Measurements from ENCODE around the gene ETV7. TPM values are rescaled to one million over a fixed set of nuclear protein-coding genes. Genes with fewer than 3 reads are reported as not detected.

Gene ETV7
- polyA plus RNA-seq, 3 donors, result 0.10 to 2.2 (median 1.5) TPM

- Histone ChIP-seq H3K4me1 (ENCODE audit: control insufficient read depth in 1 of 2, insufficient read depth in 2 of 2, low read length in 2 of 2) (peaks cover 39 to 40% of the 10 kb centered on the region in 2 donors), H3K79me2 (ENCODE audit: insufficient read depth, low read length) (no peaks in the 10 kb centered on the region), H3K36me3 (replicated peaks in 1 of 2; ENCODE audit: control insufficient read depth in 1 of 2, insufficient read depth in 2 of 2, low read length in 2 of 2) (no peaks in the 10 kb centered on the region), H3K4me3 (replicated peaks in 1 of 3; ENCODE audit: low read depth in 2 of 3, low read length in 3 of 3) (no peak overlapping the region), H3K27me3 (ENCODE audit: control insufficient read depth in 2 of 2, insufficient read depth in 2 of 2, low read length in 2 of 2) (no peaks in the 10 kb centered on the region), H3K9me3 (replicated peaks in 1 of 2; ENCODE audit: control insufficient read depth in 1 of 2, insufficient read depth in 1 of 2, low read length in 2 of 2) (no peaks in the 10 kb centered on the region), H2AFZ (ENCODE audit: insufficient read depth, low read depth, low read length, poor library complexity, severe bottlenecking) (no peak overlapping the region), H3K9ac (ENCODE audit: insufficient read depth, low read length, poor library complexity, severe bottlenecking) (no peak overlapping the region), H4K20me1 (ENCODE audit: insufficient read depth, low read length) (no peaks in the 10 kb centered on the region), H3K4me2 (replicated peaks; ENCODE audit: extremely low read depth, low read length, poor library complexity, severe bottlenecking) (no peak overlapping the region), H3K27ac (ENCODE audit: low read depth in 1 of 2, low read length in 2 of 2) (no peak overlapping the region)
- TF ChIP-seq, protein P1, sequence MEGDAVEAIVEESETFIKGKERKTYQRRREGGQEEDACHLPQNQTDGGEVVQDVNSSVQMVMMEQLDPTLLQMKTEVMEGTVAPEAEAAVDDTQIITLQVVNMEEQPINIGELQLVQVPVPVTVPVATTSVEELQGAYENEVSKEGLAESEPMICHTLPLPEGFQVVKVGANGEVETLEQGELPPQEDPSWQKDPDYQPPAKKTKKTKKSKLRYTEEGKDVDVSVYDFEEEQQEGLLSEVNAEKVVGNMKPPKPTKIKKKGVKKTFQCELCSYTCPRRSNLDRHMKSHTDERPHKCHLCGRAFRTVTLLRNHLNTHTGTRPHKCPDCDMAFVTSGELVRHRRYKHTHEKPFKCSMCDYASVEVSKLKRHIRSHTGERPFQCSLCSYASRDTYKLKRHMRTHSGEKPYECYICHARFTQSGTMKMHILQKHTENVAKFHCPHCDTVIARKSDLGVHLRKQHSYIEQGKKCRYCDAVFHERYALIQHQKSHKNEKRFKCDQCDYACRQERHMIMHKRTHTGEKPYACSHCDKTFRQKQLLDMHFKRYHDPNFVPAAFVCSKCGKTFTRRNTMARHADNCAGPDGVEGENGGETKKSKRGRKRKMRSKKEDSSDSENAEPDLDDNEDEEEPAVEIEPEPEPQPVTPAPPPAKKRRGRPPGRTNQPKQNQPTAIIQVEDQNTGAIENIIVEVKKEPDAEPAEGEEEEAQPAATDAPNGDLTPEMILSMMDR (IDR thresholded peaks at IDR 0.05), result no peak
- no peak overlapping the region for H3K4me3 Mint-ChIP-seq
- no peak for DNase-seq
- intact Hi-C loops (cut with micrococcal nuclease), result no loop called here
- WGBS (ENCODE audit: insufficient coverage), result 100% methylated on average over 1 of the region's 2 CpGs
- peaks cover 6 to 26% of the 10 kb centered on the region in 2 donors for H3K36me3 Mint-ChIP-seq
- H3K27ac Mint-ChIP-seq, result no peak overlapping the region
- peaks cover 44% of the 10 kb centered on the region for H3K4me1 Mint-ChIP-seq
- H3K9me3 Mint-ChIP-seq, result no peaks in the 10 kb centered on the region
- H3K27me3 Mint-ChIP-seq (ENCODE audit: low read depth in 3 of 3), result peaks cover 3 to 6% (median 3%) of the 10 kb centered on the region in 3 donors
These were observed 16.8 kb downstream of the ETV7 start for GRCh38 chr6:36370638-36371037.

DNA sequence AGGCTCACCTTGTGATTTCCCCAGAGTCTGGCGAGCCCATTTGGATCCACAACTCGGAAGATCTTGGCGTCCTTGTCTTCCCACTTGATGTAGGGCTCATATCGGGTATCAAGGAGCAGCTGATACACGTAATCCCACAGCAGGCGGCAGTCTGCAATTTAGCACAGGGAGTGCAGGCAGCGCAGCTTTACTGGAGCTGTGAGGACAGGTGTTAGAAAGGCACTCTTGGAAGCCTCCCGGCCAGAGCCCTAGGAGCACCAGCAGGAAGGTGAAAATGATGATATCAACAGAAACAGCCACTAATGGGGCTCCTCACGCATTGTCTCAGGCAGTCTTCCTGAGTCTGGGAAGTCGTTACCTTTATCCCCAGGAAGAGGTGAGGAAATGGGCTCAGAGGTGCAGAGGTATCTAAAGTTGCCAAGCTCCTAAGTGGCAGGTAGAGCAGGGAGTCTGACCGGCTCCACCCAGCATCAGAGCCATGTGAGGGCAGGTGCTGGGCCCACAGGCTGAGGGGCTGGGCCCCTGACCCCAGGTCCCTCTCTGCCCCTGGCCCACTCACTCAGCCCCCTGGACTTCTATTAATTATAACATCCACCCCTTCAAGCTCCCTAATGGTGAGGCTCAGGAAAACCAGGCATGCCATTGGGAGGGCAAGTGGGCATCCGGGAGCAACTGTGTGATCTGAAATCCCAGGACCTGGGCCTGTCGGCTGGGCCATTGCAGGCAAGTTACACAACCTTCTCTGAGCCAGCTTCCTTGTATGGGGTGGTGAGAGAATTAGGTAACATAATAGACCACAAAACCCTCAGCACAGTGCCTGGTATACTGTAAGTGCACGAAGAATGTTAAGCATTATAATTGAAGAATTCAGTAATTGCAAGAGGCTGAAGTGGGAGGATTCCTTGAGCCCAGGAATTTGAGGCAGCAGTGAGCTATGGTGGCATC, 18.3 kb downstream of the ETV7 start:
- H3K79me2 ChIP-seq (ENCODE audit: insufficient read depth, low read length), result no peaks in the 10 kb centered on the region
- no peaks in the 10 kb centered on the region for H3K36me3 ChIP-seq (replicated peaks in 1 of 2; ENCODE audit: control insufficient read depth in 1 of 2, insufficient read depth in 2 of 2, low read length in 2 of 2)
- H2AFZ ChIP-seq (ENCODE audit: insufficient read depth, low read depth, low read length, poor library complexity, severe bottlenecking), result no peak overlapping the region
- peaks cover 48 to 52% of the 10 kb centered on the region in 2 donors for H3K4me1 ChIP-seq (ENCODE audit: control insufficient read depth in 1 of 2, insufficient read depth in 2 of 2, low read length in 2 of 2)
- H3K4me3 ChIP-seq (replicated peaks in 1 of 3; ENCODE audit: low read depth in 2 of 3, low read length in 3 of 3), result no peak overlapping the region
- intact Hi-C loops (cut with micrococcal nuclease), result loop anchor here (5.0 to 10.0 kb wide), 2 partner anchors 67 to 244 kb away; no protein-coding TSS in a partner anchor
- Mint-ChIP-seq H3K36me3 (peaks cover 6 to 26% of the 10 kb centered on the region in 2 donors), H3K27me3 (ENCODE audit: low read depth in 3 of 3) (peaks cover 3 to 7% (median 3%) of the 10 kb centered on the region in 3 donors), H3K27ac (peak overlapping the region; percentile 49 to 84 (median 74)), H3K4me1 (peaks cover 54% of the 10 kb centered on the region), H3K9me3 (no peaks in the 10 kb centered on the region), H3K4me3 (no peak overlapping the region)
- H3K27ac ChIP-seq (ENCODE audit: low read depth in 1 of 2, low read length in 2 of 2), result peak overlapping the region; percentile 48 to 54
- peak overlapping the region; percentile 23 for H3K9ac ChIP-seq (ENCODE audit: insufficient read depth, low read length, poor library complexity, severe bottlenecking)
- DNase-seq, result peak; percentile 70 to 84 (median 81)
- no peaks in the 10 kb centered on the region for H3K9me3 ChIP-seq (replicated peaks in 1 of 2; ENCODE audit: control insufficient read depth in 1 of 2, insufficient read depth in 1 of 2, low read length in 2 of 2)
- TF ChIP-seq, protein P1 (IDR thresholded peaks at IDR 0.05), result no peak
- no peaks in the 10 kb centered on the region for H4K20me1 ChIP-seq (ENCODE audit: insufficient read depth, low read length)
- H3K27me3 ChIP-seq (ENCODE audit: control insufficient read depth in 2 of 2, insufficient read depth in 2 of 2, low read length in 2 of 2), result no peaks in the 10 kb centered on the region
- 83% methylated on average over 10 of the region's 14 CpGs for WGBS (ENCODE audit: insufficient coverage)
- H3K4me2 ChIP-seq (replicated peaks; ENCODE audit: extremely low read depth, low read length, poor library complexity, severe bottlenecking), result peak overlapping the region; percentile 46

All from CD14-positive monocyte (primary cell).